IPS-15b (cell line): ENCODE data around the gene DTNA.
"Not testable (repeated sequence)": the region's sequence is repeated elsewhere in the genome, so short reads cannot be mapped to it uniquely, and the experiment has no call there.

ENCODE experiments used
- H3K27me3 ChIP-seq: one replicate; pipeline ENCODE4 v1.6.1; 2013; ENCODE audit warnings: low read length; ENCODE audit not compliant: control insufficient read depth, insufficient read depth
- H3K36me3 ChIP-seq: one replicate; pipeline ENCODE4 v1.6.1; 2013; ENCODE audit warnings: low read length; ENCODE audit not compliant: control insufficient read depth, insufficient read depth
- H3K4me1 ChIP-seq: one replicate; pipeline ENCODE4 v1.6.1; 2013; ENCODE audit warnings: mild to moderate bottlenecking, low read length; ENCODE audit not compliant: control insufficient read depth, insufficient read depth
- H3K4me3 ChIP-seq: one replicate; pipeline ENCODE4 v1.5.1; 2013; ENCODE audit warnings: low read depth, low read length
- H3K9ac ChIP-seq: one replicate; pipeline ENCODE4 v1.6.1; 2013; ENCODE audit warnings: low read depth, mild to moderate bottlenecking, low read length
- H3K9me3 ChIP-seq: one replicate; pipeline ENCODE4 v1.6.1; 2013; ENCODE audit warnings: mild to moderate bottlenecking, low read length; ENCODE audit not compliant: control insufficient read depth, insufficient read depth

DTNA gene

DNA sequence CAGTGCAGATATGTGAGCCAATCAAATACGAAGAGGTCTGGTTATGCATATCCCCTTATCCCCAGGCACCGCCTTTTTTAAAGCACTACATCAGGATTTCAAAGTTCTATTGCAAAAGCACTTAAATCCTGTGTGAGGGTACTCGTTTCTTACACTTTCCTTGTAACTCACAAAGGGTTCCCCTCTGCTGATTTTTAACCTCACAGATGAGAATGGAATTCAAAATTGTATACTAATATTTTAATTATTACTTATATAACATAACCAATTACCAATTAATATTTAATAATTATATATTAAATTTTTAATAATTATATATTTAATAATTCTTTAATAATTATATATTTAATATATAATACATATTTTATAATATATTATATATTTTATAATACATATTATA lies 204.9 kb downstream of the DTNA start:
- no peaks in the 10 kb centered on the region for H3K27me3 ChIP-seq
- H3K36me3 ChIP-seq, result no peaks in the 10 kb centered on the region
- H3K4me3 ChIP-seq, result no peak overlapping the region
- H3K9ac ChIP-seq, result no peak overlapping the region
- no peaks in the 10 kb centered on the region for H3K4me1 ChIP-seq
- no peaks in the 10 kb centered on the region for H3K9me3 ChIP-seq

GRCh38 chr18:34916539-34916938 lies 206.4 kb downstream of the DTNA start:
- H3K9me3 ChIP-seq, H3K36me3 ChIP-seq, H3K9ac ChIP-seq, H3K4me3 ChIP-seq, H3K4me1 ChIP-seq, H3K27me3 ChIP-seq: not testable (repeated sequence)

- no peaks in the 10 kb centered on the region for H3K4me1 ChIP-seq
- H3K36me3 ChIP-seq, result no peaks in the 10 kb centered on the region
- H3K4me3 ChIP-seq, result no peak overlapping the region
- H3K27me3 ChIP-seq, result no peaks in the 10 kb centered on the region
- H3K9ac ChIP-seq, result no peak overlapping the region
- no peaks in the 10 kb centered on the region for H3K9me3 ChIP-seq
Measured at GRCh38 chr18:34918856-34919255, 208.8 kb downstream of the DTNA start.

GRCh38 chr18:34921226-34921625 lies 211.1 kb downstream of the DTNA start:
- H3K36me3 ChIP-seq, result no peaks in the 10 kb centered on the region
- no peak overlapping the region for H3K9ac ChIP-seq
- H3K27me3 ChIP-seq, result no peaks in the 10 kb centered on the region
- H3K4me3 ChIP-seq, result no peak overlapping the region
- H3K4me1 ChIP-seq, result no peaks in the 10 kb centered on the region
- no peaks in the 10 kb centered on the region for H3K9me3 ChIP-seq

DNA sequence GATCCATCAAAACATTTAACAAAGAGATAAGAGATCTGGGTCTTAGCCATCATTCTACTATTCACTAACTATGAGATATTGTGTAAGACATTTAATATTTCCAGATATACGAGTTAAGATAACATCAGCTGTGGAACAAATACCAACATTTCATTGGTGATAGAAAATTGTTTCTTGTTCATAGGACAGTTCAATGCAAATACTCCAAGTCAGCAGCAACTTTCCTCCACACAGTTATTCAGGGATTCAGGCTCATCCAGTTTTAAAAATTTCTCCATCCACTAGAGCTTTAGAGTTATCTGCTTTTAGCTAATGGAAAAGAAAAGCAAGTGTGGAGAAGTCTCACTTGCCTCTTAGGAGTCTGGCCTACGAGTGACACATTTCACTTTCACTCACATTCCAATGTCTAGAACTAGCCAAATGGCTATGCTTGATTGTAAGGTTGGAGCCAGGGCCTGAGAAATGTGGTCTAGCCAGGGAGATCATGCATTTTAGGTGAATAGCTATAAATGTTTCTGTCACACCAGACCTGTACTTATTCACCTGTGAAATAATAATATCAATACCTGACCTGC lies 211.8 kb downstream of the DTNA start:
- H3K4me1 ChIP-seq, result no peaks in the 10 kb centered on the region
- no peaks in the 10 kb centered on the region for H3K36me3 ChIP-seq
- no peaks in the 10 kb centered on the region for H3K9me3 ChIP-seq
- no peak overlapping the region for H3K9ac ChIP-seq
- H3K4me3 ChIP-seq, result no peak overlapping the region
- no peaks in the 10 kb centered on the region for H3K27me3 ChIP-seq

- H3K9ac ChIP-seq, H3K4me3 ChIP-seq, H3K36me3 ChIP-seq, H3K9me3 ChIP-seq, H3K4me1 ChIP-seq, H3K27me3 ChIP-seq: not testable (repeated sequence)
Measured at GRCh38 chr18:34922594-34922993, 212.5 kb downstream of the DTNA start.

DNA sequence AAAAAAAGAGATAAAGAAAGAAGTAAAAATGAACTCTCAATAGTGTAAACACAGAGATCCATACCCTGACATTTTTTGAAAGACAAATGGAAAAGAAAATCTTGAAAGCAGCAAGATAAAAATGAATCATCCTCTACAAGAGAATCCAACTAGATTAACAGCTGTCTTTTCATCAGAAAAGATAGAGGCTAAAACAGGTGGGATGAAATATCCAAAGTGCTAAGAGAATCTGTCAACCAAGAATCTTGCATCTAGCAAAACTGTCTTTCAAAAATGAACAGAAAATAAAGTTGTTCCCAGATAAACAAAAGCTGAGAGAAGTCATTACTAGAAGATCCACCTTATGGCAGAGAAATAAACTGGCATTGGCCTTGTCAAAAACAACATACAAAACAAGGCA lies 213.8 kb downstream of the DTNA start:
- H3K9me3 ChIP-seq, result no peaks in the 10 kb centered on the region
- no peak overlapping the region for H3K4me3 ChIP-seq
- peaks cover 2% of the 10 kb centered on the region for H3K4me1 ChIP-seq
- H3K27me3 ChIP-seq, result no peaks in the 10 kb centered on the region
- no peaks in the 10 kb centered on the region for H3K36me3 ChIP-seq
- no peak overlapping the region for H3K9ac ChIP-seq

DNA sequence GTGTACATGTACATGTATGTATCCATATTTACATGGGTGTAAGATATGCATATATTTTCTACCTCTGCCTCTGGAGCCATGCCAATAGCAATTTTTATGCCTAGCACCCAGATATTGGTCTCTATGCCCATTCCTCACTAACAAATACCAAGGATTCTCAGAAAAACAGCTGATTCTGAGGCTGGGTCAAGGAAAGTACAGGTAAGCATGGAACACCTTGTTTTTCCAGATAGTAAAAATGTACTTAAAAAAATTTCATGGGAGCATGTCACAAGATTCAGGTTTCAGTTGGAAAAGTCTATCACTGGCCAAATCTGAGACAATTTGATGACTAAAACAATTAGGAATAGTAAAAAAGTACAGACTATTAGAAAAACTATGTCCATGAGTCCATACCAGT lies 216.6 kb downstream of the DTNA start:
- peaks cover 2% of the 10 kb centered on the region for H3K4me1 ChIP-seq
- no peaks in the 10 kb centered on the region for H3K27me3 ChIP-seq
- no peak overlapping the region for H3K9ac ChIP-seq
- no peaks in the 10 kb centered on the region for H3K36me3 ChIP-seq
- no peak overlapping the region for H3K4me3 ChIP-seq
- no peaks in the 10 kb centered on the region for H3K9me3 ChIP-seq

GRCh38 chr18:34928088-34928753 lies 218.1 kb downstream of the DTNA start:
- Histone ChIP-seq H3K4me1 (peaks cover 2% of the 10 kb centered on the region), H3K27me3 (no peaks in the 10 kb centered on the region), H3K9ac (no peak overlapping the region), H3K9me3 (no peaks in the 10 kb centered on the region), H3K4me3 (no peak overlapping the region), H3K36me3 (no peaks in the 10 kb centered on the region)

DNA sequence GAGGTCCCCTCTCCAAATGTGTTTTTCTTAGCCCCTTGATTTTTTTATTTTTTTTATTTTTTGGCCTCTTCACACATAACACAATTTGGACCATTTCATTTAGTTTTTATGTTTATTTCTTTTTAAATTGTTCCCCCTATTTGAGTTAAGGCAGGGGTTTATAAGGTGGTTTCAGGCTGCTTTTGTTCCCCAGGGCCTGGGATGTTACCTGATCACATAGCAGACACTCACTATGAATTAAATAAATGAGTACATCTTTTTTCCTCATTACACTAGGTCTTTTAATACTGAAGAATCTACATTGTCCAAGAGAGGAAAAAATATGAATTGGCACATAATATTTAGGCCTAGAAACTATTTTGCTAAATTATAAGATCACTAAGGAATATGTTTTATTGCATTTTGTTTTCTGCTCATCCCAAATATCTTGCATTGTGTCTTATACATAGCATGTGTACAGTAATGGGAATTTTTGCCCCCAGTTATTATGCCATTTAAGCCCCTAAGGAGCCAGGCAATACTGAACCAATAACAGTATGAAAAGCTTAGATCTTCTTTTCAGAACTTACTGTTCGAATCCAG lies 218.7 kb downstream of the DTNA start:
- no peaks in the 10 kb centered on the region for H3K9me3 ChIP-seq
- H3K4me3 ChIP-seq, result no peak overlapping the region
- H3K36me3 ChIP-seq, result no peaks in the 10 kb centered on the region
- no peak overlapping the region for H3K9ac ChIP-seq
- peaks cover 2% of the 10 kb centered on the region for H3K4me1 ChIP-seq
- no peaks in the 10 kb centered on the region for H3K27me3 ChIP-seq

- H3K36me3 ChIP-seq, result no peaks in the 10 kb centered on the region
- no peak overlapping the region for H3K4me3 ChIP-seq
- no peaks in the 10 kb centered on the region for H3K27me3 ChIP-seq
- H3K9ac ChIP-seq, result no peak overlapping the region
- H3K9me3 ChIP-seq, result no peaks in the 10 kb centered on the region
- H3K4me1 ChIP-seq, result peaks cover 2% of the 10 kb centered on the region
Measured at GRCh38 chr18:34929336-34929780, 219.3 kb downstream of the DTNA start.

DNA sequence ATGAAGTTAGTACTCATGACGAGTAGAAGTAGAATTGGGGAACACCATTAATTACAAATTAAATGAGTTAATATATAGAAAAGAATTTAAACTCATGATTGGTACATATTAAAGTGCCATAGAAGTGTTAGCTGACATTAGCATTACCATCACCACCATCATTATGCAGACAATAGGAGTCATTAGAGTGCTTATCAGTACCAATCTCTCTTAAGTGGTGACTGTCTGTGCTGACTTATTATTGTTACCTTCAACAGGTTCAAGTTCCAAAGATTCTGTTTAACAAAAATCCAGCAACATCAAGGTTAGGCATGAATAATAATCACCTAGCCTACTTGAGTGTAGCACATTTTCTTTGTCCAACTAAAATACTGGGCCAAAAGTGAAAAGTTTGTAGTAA lies 222.3 kb downstream of the DTNA start:
- Histone ChIP-seq H3K9me3 (no peaks in the 10 kb centered on the region), H3K36me3 (no peaks in the 10 kb centered on the region), H3K4me1 (peaks cover 2% of the 10 kb centered on the region), H3K4me3 (no peak overlapping the region), H3K9ac (no peak overlapping the region), H3K27me3 (no peaks in the 10 kb centered on the region)
